Embryonic facial prominence (tissue), 1 donor: ENCODE results near the gene SPIRE2.
"Not testable (repeated sequence)": the region's sequence is repeated elsewhere in the genome, so short reads cannot be mapped to it uniquely, and the experiment has no call there.

ENCODE experiments used
- DNase-seq: peaks from one replicate; pipeline ENCODE4 v3.0.0-alpha.2; 2016; ENCODE audit errors: extremely low spot score

The SPIRE2 gene

DNA sequence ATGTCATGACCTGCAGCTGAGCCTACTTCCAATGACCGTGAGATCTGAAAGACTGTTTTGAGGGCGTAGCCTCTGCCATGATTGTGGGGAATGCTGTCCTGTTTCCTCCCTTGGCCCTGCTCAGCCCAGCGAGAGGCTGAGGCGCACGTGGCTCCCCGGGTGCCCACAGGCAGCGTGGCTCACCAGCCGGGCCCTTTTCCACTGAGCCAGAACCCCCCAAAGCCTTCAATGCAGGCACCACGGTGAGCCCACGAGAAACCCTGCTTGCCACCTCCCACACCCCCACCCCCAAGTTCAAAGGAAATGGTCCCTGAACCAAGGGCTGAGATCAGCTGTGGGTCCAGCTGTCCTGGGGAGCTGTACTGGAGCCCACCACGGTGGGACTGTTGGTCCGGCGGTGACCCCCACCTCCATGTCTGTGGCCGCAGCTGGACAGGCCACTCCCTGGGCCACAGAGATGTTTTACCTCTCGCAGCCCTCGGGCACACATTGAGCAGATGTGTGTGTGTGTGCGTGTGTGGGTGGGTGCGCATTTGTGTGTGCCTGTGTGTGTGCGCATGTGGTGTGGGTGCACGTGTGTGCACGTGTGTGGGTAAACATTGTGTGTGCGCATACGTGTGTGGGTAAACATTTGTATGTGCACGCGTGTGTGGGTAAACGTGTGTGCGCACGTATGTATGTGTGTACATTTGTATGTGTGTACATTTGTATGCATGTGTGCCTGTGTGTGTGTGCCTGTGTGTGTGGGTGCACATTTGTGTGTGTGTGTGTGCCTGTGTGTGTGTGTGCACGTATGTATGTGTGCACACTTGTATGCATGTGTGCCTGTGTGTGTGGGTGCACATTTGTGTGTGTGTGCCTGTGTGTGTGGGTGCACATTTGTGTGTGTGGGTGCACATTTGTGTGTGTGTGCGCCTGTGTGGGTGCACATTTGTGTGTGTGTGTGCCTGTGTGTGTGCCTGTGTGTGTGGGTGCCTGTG, 85.4 kb downstream of the SPIRE2 start:
- no peak for DNase-seq

DNA sequence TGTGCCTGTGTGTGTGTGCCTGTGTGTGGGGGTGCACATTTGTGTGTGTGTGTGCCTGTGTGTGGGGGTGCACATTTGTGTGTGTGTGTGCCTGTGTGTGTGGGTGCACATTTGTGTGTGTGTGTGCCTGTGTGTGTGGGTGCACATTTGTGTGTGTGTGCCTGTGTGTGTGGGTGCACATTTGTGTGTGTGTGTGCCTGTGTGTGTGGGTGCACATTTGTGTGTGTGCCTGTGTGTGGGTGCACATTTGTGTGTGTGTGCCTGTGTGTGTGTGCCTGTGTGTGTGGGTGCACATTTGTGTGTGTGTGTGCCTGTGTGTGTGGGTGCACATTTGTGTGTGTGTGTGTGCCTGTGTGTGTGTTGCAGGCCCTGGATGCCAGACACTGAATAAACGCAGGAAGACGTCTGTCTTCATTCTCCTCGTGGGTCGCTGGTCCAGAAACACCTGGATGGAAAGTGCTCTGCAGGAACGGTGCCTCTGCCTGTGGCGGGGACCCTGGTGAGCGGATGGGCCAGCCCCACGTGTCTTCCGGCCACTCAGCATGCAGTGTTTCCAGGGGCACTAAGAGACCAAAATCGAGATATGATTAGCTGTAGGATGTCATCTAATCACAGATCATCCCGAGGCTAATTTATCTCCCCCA, 86.5 kb downstream of the SPIRE2 start:
- DNase-seq = not testable (repeated sequence)

DNA sequence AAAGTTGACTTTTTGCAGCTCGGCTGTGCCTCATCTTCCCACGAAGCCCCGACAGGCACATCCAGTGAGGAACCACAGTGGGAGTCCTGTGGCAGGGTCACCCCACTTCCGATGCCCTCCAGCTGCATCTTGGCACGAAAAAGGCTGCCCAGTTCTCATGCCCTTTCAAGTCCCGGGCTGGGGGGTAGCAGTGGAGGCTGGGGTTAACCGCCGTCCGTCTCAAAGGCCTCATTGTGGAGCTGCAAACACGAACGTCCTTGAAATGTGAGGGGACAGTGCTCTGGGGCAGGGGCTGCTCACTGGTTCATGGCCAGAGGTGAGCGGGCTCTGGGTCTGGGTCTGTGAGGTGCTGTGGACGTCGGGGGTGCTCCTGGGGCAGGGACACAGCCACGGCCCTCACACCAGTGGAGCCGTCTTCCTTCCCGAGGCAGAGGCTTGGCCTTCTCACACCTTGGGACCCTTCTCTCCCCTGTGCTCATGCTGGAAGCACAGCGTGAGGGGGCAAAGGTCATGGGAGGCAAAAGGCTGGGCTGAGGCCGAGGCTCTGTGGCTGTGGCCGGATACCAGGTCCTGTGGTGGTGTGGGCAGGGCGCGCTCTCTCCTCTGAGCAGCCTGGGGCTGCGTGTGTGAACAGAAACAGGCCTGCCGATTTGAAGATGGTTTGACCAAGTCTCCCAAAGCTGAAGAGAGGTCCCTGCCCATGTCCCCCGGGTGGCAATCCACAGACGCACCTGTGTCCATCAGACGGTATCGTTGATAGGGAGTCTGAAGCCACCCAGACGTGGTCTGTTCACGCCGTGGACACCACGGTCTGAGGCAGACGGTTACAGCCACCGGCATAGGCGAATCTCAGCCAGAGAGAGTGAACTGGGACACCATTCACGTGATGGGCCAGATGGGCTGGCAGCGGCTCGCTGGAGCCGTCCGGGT, 87.3 kb downstream of the SPIRE2 start:
- no peak for DNase-seq

DNA sequence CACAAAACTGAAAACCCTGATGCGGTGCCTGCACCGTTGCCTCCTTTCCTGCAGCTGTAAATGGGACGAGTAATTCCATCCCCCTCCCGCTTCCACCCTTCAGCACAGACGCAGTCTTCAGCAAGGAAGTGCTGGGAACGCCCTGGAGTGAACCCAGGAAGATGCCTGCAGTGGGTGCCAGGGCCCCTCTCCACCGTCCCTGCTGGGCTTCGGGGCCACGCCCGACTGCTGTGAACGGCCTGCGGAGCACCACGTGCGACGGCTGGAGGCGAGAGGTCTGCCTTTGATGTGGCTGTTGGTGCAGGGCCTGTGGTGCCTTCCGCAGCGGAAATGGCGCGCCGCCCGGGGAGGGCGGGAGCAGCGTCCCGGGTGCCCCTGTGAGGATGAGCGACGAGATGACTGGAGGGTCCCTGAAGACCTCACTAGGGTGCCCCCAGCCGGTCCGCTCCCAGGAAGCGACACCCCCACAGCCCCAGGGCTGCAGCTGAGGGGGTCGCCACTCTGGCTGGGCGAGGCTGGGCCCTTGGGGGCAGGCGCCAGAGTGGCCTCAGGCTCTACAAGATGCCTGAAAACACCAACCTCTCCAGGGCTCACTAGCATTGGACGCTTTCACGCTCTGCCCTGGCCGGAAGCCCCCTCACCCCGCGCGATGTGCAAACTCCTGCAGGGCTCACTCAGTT, 89.6 kb downstream of the SPIRE2 start:
- no peak for DNase-seq

DNA sequence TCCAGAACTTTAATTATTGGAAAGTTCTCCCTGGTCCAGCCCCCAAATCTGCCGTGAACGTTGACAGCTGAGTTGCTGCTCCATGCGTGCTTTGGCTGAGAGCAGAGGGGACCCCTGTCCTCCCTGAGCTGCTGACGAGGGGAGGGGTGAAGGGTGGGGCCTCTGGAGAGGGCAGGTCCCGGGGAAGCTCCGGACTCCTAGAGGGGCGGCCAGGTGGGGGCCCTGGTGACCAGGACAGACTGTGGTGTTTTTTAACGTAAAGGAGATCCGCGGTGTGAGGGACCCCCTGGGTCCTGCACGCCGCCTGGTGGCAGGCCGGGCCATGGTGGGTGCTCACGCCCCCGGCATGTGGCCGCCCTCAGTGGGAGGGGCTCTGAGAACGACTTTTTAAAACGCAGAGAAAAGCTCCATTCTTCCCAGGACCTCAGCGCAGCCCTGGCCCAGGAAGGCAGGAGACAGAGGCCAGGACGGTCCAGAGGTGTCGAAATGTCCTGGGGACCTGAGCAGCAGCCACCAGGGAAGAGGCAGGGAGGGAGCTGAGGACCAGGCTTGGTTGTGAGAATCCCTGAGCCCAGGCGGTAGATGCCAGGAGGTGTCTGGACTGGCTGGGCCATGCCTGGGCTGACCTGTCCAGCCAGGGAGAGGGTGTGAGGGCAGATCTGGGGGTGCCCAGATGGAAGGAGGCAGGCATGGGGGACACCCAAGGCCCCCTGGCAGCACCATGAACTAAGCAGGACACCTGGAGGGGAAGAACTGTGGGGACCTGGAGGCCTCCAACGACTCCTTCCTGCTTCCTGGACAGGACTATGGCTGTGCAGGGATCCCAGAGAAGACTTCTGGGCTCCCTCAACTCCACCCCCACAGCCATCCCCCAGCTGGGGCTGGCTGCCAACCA, 90.4 kb downstream of the SPIRE2 start, which contains the start of gene MC1R:
MC1R (plus strand) TSS at position 410 of the 895 bp plus-strand sequence; CDS start at position 807, 397 bp downstream.
- DNase-seq = no peak

DNA sequence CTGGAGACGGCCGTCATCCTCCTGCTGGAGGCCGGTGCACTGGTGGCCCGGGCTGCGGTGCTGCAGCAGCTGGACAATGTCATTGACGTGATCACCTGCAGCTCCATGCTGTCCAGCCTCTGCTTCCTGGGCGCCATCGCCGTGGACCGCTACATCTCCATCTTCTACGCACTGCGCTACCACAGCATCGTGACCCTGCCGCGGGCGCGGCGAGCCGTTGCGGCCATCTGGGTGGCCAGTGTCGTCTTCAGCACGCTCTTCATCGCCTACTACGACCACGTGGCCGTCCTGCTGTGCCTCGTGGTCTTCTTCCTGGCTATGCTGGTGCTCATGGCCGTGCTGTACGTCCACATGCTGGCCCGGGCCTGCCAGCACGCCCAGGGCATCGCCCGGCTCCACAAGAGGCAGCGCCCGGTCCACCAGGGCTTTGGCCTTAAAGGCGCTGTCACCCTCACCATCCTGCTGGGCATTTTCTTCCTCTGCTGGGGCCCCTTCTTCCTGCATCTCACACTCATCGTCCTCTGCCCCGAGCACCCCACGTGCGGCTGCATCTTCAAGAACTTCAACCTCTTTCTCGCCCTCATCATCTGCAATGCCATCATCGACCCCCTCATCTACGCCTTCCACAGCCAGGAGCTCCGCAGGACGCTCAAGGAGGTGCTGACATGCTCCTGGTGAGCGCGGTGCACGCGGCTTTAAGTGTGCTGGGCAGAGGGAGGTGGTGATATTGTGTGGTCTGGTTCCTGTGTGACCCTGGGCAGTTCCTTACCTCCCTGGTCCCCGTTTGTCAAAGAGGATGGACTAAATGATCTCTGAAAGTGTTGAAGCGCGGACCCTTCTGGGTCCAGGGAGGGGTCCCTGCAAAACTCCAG, 91.5 kb downstream of the SPIRE2 start:
- DNase-seq = no peak

DNA sequence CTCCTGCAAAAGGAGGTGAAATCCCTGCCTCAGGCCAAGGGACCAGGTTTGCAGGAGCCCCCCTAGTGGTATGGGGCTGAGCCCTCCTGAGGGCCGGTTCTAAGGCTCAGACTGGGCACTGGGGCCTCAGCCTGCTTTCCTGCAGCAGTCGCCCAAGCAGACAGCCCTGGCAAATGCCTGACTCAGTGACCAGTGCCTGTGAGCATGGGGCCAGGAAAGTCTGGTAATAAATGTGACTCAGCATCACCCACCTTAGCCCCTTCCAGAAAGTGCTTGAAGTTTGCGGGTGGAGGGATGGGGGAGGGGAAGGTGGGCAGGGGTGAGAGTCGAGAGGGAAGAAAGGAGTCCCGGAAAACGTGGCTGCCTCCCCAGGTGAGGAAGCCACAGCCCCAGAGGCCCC, 92.4 kb downstream of the SPIRE2 start:
- DNase-seq = no peak
